HEK293 (cell line): ENCODE measurements around the gene OR8K1.

Source experiments
- CTCF ChIP-seq: fragments of 450-650 bp; formaldehyde crosslinking; IDR thresholded peaks from 2 replicates; pipeline ENCODE4 v1.5.1; 2016; ENCODE audit warnings: missing biosample characterization, missing genetic modification characterization
- KLF16 ChIP-seq: fragments of 450-650 bp; formaldehyde crosslinking; IDR thresholded peaks from 2 replicates; pipeline ENCODE4 v1.5.1; 2017; ENCODE audit warnings: missing biosample characterization, missing genetic modification characterization
- KLF8 ChIP-seq: fragments of 450-650 bp; formaldehyde crosslinking; IDR thresholded peaks from 2 replicates; pipeline ENCODE4 v1.5.1; 2016; ENCODE audit warnings: missing biosample characterization, missing genetic modification characterization
- KLF9 ChIP-seq: fragments of 450-650 bp; formaldehyde crosslinking; IDR thresholded peaks from 2 replicates; pipeline ENCODE4 v1.5.1; 2016; ENCODE audit warnings: missing biosample characterization, missing genetic modification characterization, low read depth
- ZBTB1 ChIP-seq: fragments of 450-650 bp; formaldehyde crosslinking; IDR thresholded peaks from 2 replicates; pipeline ENCODE4 v1.5.1; 2016; ENCODE audit warnings: missing biosample characterization, missing genetic modification characterization
- TF ChIP-seq, protein P1 (sequence below): fragments of 450-650 bp; formaldehyde crosslinking; IDR thresholded peaks from 2 replicates; pipeline ENCODE4 v1.5.1; 2016; ENCODE audit warnings: missing biosample characterization, missing genetic modification characterization, low read depth

DNA sequence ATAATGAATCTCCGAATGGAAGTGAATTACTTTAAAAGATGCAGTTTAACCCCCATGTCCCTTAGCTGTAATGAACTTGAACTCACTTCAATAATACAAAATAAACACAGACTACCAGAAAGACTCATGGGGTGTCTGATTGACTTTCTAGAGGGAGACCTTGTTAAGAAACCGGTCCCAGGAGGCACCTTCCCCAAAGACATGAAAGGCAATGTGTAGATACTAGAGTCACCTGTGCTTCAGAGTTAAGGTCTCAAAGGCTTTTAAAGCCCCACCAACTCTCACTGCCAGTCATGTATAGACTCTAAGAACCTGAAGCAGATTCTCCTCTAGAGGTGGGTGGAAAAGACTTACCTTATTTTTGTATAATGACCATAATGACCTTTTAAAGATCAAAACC lies 8.2 kb downstream of the OR8K1 start, which contains the start of gene OR8J1:
- TF ChIP-seq KLF8 (no peak), KLF9 (tag by site-specific recombination) (no peak), ZBTB1 (tag by site-specific recombination) (no peak), CTCF (tag by site-specific recombination) (no peak), KLF16 (no peak)
- TF ChIP-seq, protein P1, sequence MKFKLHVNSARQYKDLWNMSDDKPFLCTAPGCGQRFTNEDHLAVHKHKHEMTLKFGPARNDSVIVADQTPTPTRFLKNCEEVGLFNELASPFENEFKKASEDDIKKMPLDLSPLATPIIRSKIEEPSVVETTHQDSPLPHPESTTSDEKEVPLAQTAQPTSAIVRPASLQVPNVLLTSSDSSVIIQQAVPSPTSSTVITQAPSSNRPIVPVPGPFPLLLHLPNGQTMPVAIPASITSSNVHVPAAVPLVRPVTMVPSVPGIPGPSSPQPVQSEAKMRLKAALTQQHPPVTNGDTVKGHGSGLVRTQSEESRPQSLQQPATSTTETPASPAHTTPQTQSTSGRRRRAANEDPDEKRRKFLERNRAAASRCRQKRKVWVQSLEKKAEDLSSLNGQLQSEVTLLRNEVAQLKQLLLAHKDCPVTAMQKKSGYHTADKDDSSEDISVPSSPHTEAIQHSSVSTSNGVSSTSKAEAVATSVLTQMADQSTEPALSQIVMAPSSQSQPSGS (tag by site-specific recombination): no peak
